ENCODE data around the gene CHADL.

DNA sequence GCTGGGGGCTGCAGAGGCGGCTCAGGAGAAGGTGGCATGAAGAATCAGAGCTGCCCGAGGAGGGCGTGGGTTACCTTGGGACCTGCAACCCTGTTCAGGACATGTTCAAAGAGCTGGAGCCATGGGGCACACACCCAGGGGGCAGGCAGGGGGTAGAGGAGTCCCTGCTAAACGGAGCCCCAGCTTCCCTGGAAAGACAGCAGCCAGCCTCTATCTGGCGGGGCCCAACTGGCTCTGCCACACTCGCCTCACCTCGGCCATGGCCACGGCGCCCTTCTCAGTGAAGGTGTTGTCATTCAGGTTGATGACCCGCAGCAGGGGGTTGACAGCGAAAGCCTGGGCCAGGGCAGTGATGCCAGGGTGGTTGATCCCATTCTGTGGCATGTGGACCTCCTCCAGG lies 17.0 kb upstream of the CHADL start:
- TF ChIP-seq POLR2A (IDR thresholded peaks at IDR 0.05) (no peak), POLR2AphosphoS5 (IDR thresholded peaks at IDR 0.05) (no peak)
- TF ChIP-seq, protein P1, sequence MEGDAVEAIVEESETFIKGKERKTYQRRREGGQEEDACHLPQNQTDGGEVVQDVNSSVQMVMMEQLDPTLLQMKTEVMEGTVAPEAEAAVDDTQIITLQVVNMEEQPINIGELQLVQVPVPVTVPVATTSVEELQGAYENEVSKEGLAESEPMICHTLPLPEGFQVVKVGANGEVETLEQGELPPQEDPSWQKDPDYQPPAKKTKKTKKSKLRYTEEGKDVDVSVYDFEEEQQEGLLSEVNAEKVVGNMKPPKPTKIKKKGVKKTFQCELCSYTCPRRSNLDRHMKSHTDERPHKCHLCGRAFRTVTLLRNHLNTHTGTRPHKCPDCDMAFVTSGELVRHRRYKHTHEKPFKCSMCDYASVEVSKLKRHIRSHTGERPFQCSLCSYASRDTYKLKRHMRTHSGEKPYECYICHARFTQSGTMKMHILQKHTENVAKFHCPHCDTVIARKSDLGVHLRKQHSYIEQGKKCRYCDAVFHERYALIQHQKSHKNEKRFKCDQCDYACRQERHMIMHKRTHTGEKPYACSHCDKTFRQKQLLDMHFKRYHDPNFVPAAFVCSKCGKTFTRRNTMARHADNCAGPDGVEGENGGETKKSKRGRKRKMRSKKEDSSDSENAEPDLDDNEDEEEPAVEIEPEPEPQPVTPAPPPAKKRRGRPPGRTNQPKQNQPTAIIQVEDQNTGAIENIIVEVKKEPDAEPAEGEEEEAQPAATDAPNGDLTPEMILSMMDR (IDR thresholded peaks at IDR 0.05) = no peak
